ENCODE data around the gene LRP3. TPM values are rescaled to one million over a fixed set of nuclear protein-coding genes. Genes with fewer than 3 reads are reported as not detected.

Gene LRP3
- total and polyA plus RNA-seq, 2 of the 13 experiments (the other 11 are each of a cell fraction or from before 2014, with no cell fraction given) = 17.6 to 51.6 TPM

DNA sequence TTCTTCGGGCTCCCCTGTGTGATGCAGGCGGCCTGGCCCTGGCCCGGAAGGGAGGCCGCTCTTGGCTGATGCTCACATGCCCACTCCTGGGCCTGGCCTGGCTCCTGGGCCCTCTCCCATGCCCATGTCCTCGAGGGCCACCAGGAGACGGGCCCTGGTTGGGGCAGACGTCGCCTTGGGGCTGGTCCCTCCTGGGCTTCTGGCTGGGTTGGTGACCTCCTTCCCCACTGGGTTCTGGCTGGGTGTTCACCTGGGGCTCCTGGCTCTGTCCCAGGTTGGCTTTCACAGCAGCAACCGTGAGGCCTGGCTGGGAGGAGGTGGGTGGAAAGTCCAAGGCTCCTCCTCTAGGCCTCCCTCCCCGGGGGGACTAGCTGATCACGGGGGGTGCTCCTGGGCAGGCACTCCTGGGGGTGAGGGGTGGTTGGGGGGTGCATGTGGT lies 47.0 kb downstream of the LRP3 start (continued):
- no peak for TF ChIP-seq NFYC (CRISPR knock-in tag; IDR thresholded peaks at IDR 0.05)
- no peak for TF ChIP-seq ZNF609 (CRISPR knock-in tag; IDR thresholded peaks at IDR 0.05; ENCODE audit: borderline replicate concordance)
- no peak for TF ChIP-seq CREB1 (IDR thresholded peaks at IDR 0.05)
- no peak for TF ChIP-seq CREB1 (CRISPR knock-in tag; IDR thresholded peaks at IDR 0.05)
- no peak for TF ChIP-seq ZNF598 (CRISPR knock-in tag; IDR thresholded peaks at IDR 0.05; ENCODE audit: borderline replicate concordance)
- TF ChIP-seq SNAPC5 (CRISPR knock-in tag; IDR thresholded peaks at IDR 0.05; ENCODE audit: borderline replicate concordance) = no peak
- TF ChIP-seq MXD1 (CRISPR knock-in tag; IDR thresholded peaks at IDR 0.05) = peak; percentile 84; the same call in 1 of the 2 replicates
- TF ChIP-seq RFX1 (IDR thresholded peaks at IDR 0.05) = no peak
- TF ChIP-seq, protein P1, sequence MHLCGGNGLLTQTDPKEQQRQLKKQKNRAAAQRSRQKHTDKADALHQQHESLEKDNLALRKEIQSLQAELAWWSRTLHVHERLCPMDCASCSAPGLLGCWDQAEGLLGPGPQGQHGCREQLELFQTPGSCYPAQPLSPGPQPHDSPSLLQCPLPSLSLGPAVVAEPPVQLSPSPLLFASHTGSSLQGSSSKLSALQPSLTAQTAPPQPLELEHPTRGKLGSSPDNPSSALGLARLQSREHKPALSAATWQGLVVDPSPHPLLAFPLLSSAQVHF (CRISPR knock-in tag; IDR thresholded peaks at IDR 0.05) = peak; percentile 53; the same call in 1 of the 2 replicates
- no peak for TF ChIP-seq ZNF382 (CRISPR knock-in tag; IDR thresholded peaks at IDR 0.05; ENCODE audit: borderline replicate concordance)
- no peak for TF ChIP-seq EEA1 (CRISPR knock-in tag; IDR thresholded peaks at IDR 0.05; ENCODE audit: borderline replicate concordance)
- no peak for TF ChIP-seq ZNF468 (CRISPR knock-in tag; IDR thresholded peaks at IDR 0.05)
- no peak for TF ChIP-seq RAD51 (IDR thresholded peaks at IDR 0.05; ENCODE audit: borderline replicate concordance)
- TF ChIP-seq BCLAF1 (IDR thresholded peaks at IDR 0.05) = no peak
- no peak for TF ChIP-seq MLLT10 (CRISPR knock-in tag; IDR thresholded peaks at IDR 0.05)
- TF ChIP-seq, protein P2, sequence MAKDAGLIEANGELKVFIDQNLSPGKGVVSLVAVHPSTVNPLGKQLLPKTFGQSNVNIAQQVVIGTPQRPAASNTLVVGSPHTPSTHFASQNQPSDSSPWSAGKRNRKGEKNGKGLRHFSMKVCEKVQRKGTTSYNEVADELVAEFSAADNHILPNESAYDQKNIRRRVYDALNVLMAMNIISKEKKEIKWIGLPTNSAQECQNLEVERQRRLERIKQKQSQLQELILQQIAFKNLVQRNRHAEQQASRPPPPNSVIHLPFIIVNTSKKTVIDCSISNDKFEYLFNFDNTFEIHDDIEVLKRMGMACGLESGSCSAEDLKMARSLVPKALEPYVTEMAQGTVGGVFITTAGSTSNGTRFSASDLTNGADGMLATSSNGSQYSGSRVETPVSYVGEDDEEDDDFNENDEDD (CRISPR knock-in tag; IDR thresholded peaks at IDR 0.05; ENCODE audit: borderline replicate concordance) = no peak
- TF ChIP-seq MTF2 (CRISPR knock-in tag; IDR thresholded peaks at IDR 0.05; ENCODE audit: borderline replicate concordance) = no peak
- peak; percentile 15; the same call in 1 of the 2 replicates for TF ChIP-seq LCORL (IDR thresholded peaks at IDR 0.05)
- TF ChIP-seq LCORL (CRISPR knock-in tag; IDR thresholded peaks at IDR 0.05) = no peak
